Retinal pigment epithelial cell (primary cell): Measurements from ENCODE around the gene CCDC93.
A peak's percentile ranks its signal among the peaks of the same experiment; 100 is the strongest.

ENCODE experiments used
- DNase-seq: peaks from one replicate; pipeline ENCODE4 v3.0.0-alpha.2; 2010; ENCODE audit warnings: low read depth
- H3K4me3 ChIP-seq: 2 replicates; pipeline ENCODE4 v1.5.1; 2011; ENCODE audit warnings: mild to moderate bottlenecking, low read length, control low read depth, moderate library complexity
- CTCF ChIP-seq: conservative IDR thresholded peaks from 2 replicates; pipeline ENCODE4 v1.5.1; 2011; ENCODE audit warnings: low read depth, low read length, control low read depth, inconsistent platforms

CCDC93 gene

DNA sequence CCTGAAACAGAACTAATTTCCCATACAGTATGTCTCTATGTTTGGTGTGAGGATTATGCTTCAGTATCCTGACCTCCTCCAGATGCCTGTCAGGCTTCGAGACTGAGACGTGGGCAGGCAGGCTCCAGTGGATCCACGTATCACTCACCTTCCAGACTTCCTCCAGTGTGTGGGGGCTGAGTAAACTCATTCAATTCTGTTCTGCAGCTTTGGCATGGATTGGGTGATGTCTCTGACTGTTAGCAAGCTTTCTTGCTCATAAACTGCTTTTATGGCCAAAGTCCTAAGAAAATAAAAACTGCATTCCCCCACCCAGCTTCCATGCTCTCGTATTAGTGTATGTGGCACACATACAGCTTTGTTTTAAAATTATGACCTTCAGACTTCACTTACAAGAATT, 53.6 kb downstream of the CCDC93 start:
- peak; percentile 30 for DNase-seq
- no peak overlapping the region for H3K4me3 ChIP-seq
- no peak for TF ChIP-seq CTCF

DNA sequence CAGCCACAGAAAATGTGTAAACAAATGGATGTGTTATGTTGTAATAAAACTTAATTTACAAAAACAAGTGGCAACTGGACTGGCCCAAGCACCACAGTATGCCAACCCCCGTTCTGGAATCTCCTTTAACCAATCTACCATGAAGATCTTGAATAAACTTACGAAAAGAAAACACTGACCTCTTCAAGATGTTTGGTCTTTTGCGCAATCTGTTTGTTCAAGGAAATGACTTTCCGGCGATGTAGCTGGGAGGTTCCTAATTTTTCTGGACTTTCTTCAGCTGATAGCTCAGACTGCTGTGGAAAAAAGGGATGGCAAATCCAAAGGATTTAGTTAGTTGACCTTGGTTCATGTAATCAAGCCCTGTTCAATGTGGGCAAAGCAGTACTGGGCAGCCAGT, 55.7 kb downstream of the CCDC93 start:
- H3K4me3 ChIP-seq, result no peak overlapping the region
- DNase-seq, result no peak
- no peak for TF ChIP-seq CTCF

DNA sequence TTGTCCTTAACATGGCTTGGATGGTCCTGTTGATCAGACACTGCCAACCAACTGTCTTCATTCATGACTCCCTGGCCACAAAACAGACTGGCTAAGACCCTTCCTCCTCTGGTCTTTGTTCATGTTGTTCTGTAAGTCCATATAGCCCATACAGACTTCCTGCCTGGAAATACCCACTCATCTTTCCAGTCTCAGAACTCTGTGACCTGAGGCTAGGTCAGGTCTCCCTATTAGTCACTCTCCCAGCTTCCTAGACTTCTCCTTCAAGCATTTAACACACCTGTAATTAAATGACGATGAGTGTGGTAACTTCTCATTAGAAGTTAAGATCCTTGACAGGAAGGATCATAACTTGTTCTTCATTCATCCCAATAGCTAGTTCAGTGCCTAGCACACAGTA, 56.3 kb downstream of the CCDC93 start:
- no peak overlapping the region for H3K4me3 ChIP-seq
- no peak for DNase-seq

GRCh38 chr2:117956036-117956796, 57.7 kb downstream of the CCDC93 start:
- peak; percentile 33 for TF ChIP-seq CTCF
- H3K4me3 ChIP-seq, result no peak overlapping the region
- DNase-seq, result no peak

More for the DNA sequence above, 56.3 kb downstream of the CCDC93 start:
- TF ChIP-seq CTCF, result no peak

DNA sequence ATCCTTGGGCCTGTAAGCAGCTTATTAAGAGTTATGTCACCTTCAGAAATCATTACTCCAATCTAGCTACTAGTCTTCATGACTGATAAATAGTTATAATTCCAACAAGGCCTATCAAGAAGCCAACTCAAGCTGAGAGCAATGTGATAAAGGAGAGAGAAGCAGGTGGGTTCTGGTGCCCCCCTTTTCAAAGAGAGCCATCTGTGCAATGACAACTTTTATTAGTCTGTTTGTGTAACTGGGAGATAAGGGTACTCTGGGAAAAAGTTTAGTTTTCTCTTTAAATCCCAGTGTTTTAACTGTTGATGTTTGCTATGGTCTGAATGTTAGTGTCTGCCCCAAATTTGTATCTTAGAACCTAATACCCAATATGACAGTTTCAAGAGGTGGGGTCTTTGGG, 60.6 kb downstream of the CCDC93 start:
- TF ChIP-seq CTCF, result no peak
- no peak overlapping the region for H3K4me3 ChIP-seq
- DNase-seq, result no peak

GRCh38 chr2:117952701-117953100, 61.2 kb downstream of the CCDC93 start:
- no peak for TF ChIP-seq CTCF
- DNase-seq, result no peak
- H3K4me3 ChIP-seq, result no peak overlapping the region

DNA sequence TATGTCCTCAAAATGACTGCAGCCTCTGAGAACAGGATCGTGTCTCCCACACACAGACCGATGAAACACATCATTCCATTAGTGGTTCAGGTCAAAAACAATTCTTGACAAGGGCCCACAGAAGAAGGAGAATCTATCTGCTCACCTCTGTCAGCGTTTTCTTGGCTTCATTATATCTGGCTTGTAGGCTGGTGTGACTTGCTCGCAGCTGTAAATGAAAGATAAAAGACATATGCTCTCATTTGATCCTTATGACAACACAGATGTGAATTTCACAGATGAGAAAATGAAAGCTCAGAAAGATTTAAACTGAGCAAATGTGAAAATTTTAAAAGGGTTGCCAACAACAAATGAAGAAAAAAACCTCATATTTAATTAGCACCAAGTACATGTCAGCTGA, 61.6 kb downstream of the CCDC93 start:
- no peak for TF ChIP-seq CTCF
- H3K4me3 ChIP-seq, result no peak overlapping the region
- DNase-seq, result no peak
